GM18505 (cell line): ENCODE results near the gene CUBN.

ENCODE experiments used
- ATAC-seq: cut with Tn5 transposase; IDR thresholded peaks from one replicate; pipeline ENCODE4 v1.9.1; 2021; ENCODE audit not compliant: unreplicated experiment
- POLR2A ChIP-seq: IDR thresholded peaks from 4 replicates; pipeline ENCODE4 v1.6.1; 2011; ENCODE audit warnings: borderline replicate concordance; ENCODE audit not compliant: insufficient read depth, insufficient read length; ENCODE audit errors: extremely low read depth

Gene CUBN

DNA sequence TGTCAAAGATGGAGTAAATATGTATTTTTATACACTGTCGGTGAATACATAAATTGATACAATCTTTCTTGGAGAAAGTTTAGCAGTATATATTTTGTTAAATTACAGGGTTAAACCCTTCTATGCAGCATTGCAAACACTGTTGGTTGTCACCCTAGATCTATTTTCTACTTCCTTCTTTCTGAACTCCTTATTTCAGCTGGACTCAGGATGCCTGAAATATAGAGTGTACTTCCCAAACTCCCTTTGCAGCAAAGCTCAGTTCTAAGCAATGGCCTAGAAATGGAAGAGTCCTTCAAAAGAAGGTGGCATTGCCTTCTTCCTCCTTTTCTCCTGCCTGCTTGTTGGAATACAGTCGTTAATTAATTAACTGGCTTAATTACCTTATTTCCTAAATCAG lies 20.6 kb downstream of the CUBN start:
- TF ChIP-seq POLR2A = no peak
- no peak for ATAC-seq

DNA sequence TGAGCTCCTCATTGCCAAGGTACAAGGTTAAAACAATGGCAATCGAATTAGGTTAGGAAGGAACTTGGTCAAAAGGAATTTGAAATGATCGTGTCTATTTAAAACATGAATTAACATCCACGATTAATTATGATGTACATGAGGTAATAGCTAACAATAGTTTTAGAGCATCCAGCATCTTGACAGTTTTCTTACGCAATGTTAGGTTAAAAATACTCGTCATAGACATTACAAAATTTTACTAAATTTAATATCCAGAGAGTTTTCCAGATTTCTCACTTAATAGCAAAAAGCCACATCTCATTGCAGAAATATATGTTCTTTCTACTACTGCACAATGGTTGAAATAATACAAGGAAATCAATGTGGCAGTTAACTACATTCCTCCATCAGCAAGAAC lies 22.6 kb downstream of the CUBN start:
- TF ChIP-seq POLR2A = no peak
- no peak for ATAC-seq

DNA sequence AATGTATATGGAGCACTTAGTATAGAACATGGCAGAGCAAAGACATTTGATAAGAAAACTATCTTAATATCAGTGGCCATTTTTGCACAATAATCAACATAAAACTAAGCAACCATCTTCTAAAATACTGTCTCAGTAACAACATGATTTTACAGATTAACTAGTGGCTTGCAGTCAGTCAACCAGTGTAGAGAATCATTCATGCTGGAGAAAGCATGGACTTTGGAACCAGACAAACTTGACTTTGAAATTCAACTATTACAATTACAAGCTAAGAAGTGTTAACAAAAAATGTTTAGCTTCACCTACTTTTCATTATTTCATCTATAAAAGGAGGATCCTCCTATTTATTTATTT lies 27.7 kb downstream of the CUBN start:
- ATAC-seq = no peak

GRCh38 chr10:17101257-17101909 lies 28.2 kb downstream of the CUBN start:
- no peak for ATAC-seq
- TF ChIP-seq POLR2A = no peak

More for the DNA sequence above, 27.7 kb downstream of the CUBN start:
- no peak for TF ChIP-seq POLR2A

- no peak for TF ChIP-seq POLR2A
- ATAC-seq = no peak
Measured at GRCh38 chr10:17100586-17100985, 29.0 kb downstream of the CUBN start.

DNA sequence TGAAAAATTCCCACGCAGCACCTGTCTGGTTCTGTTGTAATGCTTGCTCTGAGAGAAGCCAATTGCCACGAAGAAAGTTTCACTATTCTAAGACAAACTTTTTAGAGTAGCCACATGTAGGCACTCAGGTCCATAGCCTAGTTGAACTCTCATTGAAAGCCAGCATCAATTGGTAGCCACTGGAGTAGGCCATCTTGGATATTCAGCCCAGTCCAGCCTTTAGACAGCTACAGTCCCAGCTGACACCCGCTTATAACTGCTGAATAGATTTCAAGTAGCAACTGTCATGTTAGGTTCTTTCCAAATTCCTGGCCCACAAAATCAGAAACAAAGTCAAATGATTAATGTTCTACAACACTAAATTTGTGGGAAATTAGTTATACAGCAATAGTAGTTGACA lies 31.6 kb downstream of the CUBN start:
- TF ChIP-seq POLR2A = no peak
- no peak for ATAC-seq

GRCh38 chr10:17094844-17095243 lies 34.8 kb downstream of the CUBN start:
- TF ChIP-seq POLR2A = no peak
- ATAC-seq = no peak

DNA sequence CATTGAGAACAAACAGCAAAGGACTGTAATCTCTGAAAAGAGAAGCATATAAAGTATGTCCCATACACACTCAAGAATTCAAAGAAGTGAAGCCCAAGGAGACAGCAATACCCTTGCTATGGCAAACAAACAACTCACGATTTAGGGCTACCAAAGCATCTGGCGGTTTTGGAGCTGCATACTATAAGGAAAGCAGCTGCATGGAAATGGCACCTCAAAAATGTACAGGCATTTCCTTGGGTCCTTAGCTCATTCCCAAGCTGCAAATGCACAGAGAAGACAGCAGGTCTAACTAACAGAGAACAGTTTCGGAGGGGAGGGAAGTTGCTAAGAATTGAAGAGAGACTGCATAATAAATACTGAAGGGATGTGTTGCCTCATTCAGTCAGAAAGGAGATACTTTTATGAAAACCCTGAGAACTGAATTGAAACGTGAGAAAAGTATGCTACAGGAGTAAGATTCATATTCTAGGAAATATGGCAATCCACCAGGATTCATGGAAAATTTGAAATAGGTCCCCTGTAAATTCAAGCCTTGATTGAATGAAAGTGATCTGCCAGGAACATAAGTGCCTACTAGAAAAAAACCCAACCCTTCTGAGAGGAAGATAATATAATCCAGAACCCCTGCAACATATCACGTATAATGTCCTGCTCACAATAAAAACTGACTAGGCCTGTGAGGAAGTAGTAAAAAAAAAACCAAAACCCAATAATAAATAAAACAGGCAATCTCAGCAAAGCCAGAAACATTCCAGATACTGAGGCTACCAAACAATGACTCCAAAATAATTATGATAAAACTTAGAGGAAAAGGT lies 36.4 kb downstream of the CUBN start:
- no peak for ATAC-seq
- TF ChIP-seq POLR2A = no peak

GRCh38 chr10:17092216-17092944 lies 37.2 kb downstream of the CUBN start:
- ATAC-seq = no peak
- TF ChIP-seq POLR2A = no peak

- ATAC-seq = no peak
Measured at GRCh38 chr10:17088118-17088806, 41.3 kb downstream of the CUBN start.

GRCh38 chr10:17086865-17087367 lies 42.7 kb downstream of the CUBN start:
- no peak for TF ChIP-seq POLR2A
- no peak for ATAC-seq

More at GRCh38 chr10:17088118-17088806, 41.3 kb downstream of the CUBN start:
- TF ChIP-seq POLR2A = no peak

- no peak for ATAC-seq
- no peak for TF ChIP-seq POLR2A
Measured at GRCh38 chr10:17085011-17085725, 44.4 kb downstream of the CUBN start.

GRCh38 chr10:17084258-17084657 lies 45.4 kb downstream of the CUBN start:
- no peak for ATAC-seq
- no peak for TF ChIP-seq POLR2A

DNA sequence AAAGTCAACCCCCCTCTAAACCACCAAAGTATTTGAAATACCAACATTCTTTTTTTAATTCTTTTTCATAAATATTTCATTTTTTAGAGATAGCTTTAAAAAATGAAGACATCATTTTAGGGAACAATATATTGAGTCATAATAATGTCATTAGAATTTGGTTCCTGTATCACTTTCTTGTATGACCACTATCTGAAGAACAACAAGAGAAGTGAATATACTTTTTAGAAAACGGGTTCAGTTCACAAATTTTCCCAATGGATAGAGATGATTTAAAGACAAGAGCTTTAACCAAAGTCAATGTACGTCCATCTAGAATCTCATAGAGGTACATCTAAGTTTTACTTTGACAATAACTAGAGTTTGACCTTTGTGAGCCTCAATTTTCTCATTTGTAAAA lies 48.2 kb downstream of the CUBN start:
- no peak for TF ChIP-seq POLR2A

More for the DNA sequence above, 48.2 kb downstream of the CUBN start:
- ATAC-seq = no peak
